ENCODE results near the gene KIAA1549. TPM values are rescaled to one million over a fixed set of nuclear protein-coding genes. Genes with fewer than 3 reads are reported as not detected.

Gene KIAA1549
- total and polyA plus RNA-seq, 2 of the 4 experiments (the other 2 are of a cell fraction), result 1.3 to 3.3 TPM

GRCh38 chr7:138857728-138858127, 123.5 kb downstream of the KIAA1549 start:
- H3K4me2 ChIP-seq (ENCODE audit: low read depth, low read length), result no peak overlapping the region
- BruUV-seq (replicated peaks), result no TSS peak
- peaks cover 6% of the 10 kb centered on the region for H3K36me3 ChIP-seq (ENCODE audit: control insufficient read depth, insufficient read depth, low read length)
- ATAC-seq (ENCODE audit: low read depth) (no peak), DNase-seq (no peak)
- H2BK15ac ChIP-seq (ENCODE audit: low read depth, low read length), result no peak overlapping the region
- no peak overlapping the region for H2AK5ac ChIP-seq (ENCODE audit: low read depth, low read length)
- H2BK5ac ChIP-seq (ENCODE audit: low read depth, low read length, poor library complexity, severe bottlenecking), result no peak overlapping the region
- H4K5ac ChIP-seq (ENCODE audit: low read depth, low read length), result no peak overlapping the region
- H3K27me3 ChIP-seq (ENCODE audit: control insufficient read depth, insufficient read depth, low read length), result no peaks in the 10 kb centered on the region
- H3K4me3 ChIP-seq (ENCODE audit: insufficient read depth, low read depth, low read length), result no peak overlapping the region
- H3K9me1 ChIP-seq (ENCODE audit: insufficient read depth, low read length), result peaks cover 5% of the 10 kb centered on the region; the same call in 1 of the 2 replicates
- no peaks in the 10 kb centered on the region for H4K20me1 ChIP-seq (ENCODE audit: insufficient read depth, low read length)
- no peak for TF ChIP-seq FOS (IDR thresholded peaks at IDR 0.05; ENCODE audit: low read depth, low read length)
- no peak for TF ChIP-seq MXI1 (IDR thresholded peaks at IDR 0.05; ENCODE audit: borderline replicate concordance, low read depth, low read length)
- TF ChIP-seq MAZ (IDR thresholded peaks at IDR 0.05; ENCODE audit: borderline replicate concordance, low read depth, low read length), result no peak
- TF ChIP-seq SMC3 (IDR thresholded peaks at IDR 0.05; ENCODE audit: low read depth, low read length), result no peak
- TF ChIP-seq RCOR1 (IDR thresholded peaks at IDR 0.05; ENCODE audit: insufficient replicate concordance, low read length), result no peak
- no peak for TF ChIP-seq MAFK (IDR thresholded peaks at IDR 0.05; ENCODE audit: low read depth, low read length)
- no peak for TF ChIP-seq ELK1 (IDR thresholded peaks at IDR 0.05; ENCODE audit: borderline replicate concordance, low read depth, low read length)
- no peak for TF ChIP-seq BHLHE40 (IDR thresholded peaks at IDR 0.05; ENCODE audit: low read depth, low read length)
- TF ChIP-seq NFE2L2 (IDR thresholded peaks at IDR 0.05; ENCODE audit: low read depth, low read length), result no peak
- no peak for TF ChIP-seq RAD21 (IDR thresholded peaks at IDR 0.05; ENCODE audit: low read length)
- no peak for TF ChIP-seq RFX5 (IDR thresholded peaks at IDR 0.05; ENCODE audit: low read depth, low read length)
- no peak for TF ChIP-seq USF2 (IDR thresholded peaks at IDR 0.05; ENCODE audit: low read depth, low read length)
- no peak for TF ChIP-seq CEBPB (IDR thresholded peaks at IDR 0.05; ENCODE audit: low read depth, low read length)
- no peak for TF ChIP-seq CTCF (conservative IDR thresholded peaks at IDR 0.05; ENCODE audit: low read depth, low read length)
- TF ChIP-seq POLR2A (IDR thresholded peaks at IDR 0.05; ENCODE audit: low read depth, low read length), result no peak
- no peak for TF ChIP-seq CHD1 (IDR thresholded peaks at IDR 0.05; ENCODE audit: low read depth, low read length)
- no peak overlapping the region for H2BK120ac ChIP-seq (ENCODE audit: low read depth, low read length)
- intact Hi-C loops (cut with micrococcal nuclease) (no loop called here), in situ Hi-C loops (cut with MboI; ENCODE audit: low sequenced_read_pairs) (no loop called here), dilution Hi-C loops (cut with HindIII; ENCODE audit: low sequenced_read_pairs, unreplicated experiment) (no loop called here)
- ChIA-PET POLR2A (ENCODE audit: unreplicated experiment) (no interaction called here), CTCF (no interaction called here)
- no peaks in the 10 kb centered on the region for H3K79me1 ChIP-seq (ENCODE audit: low read depth in 1 of 2, low read length in 2 of 2)
- H3K9me3 ChIP-seq (ENCODE audit: control insufficient read depth, insufficient read depth, low read length), result peaks cover 3% of the 10 kb centered on the region
- H3K4me1 ChIP-seq (ENCODE audit: control insufficient read depth, insufficient read depth, low read length), result no peaks in the 10 kb centered on the region
- no peak overlapping the region for H2AK9ac ChIP-seq (replicated peaks; ENCODE audit: low read depth, low read length, poor library complexity)
- no peak overlapping the region for H3K18ac ChIP-seq (ENCODE audit: low read depth, low read length)
- no peak overlapping the region for H3K14ac ChIP-seq (replicated peaks; ENCODE audit: low read depth, low read length)
- no peak overlapping the region for H2BK20ac ChIP-seq (ENCODE audit: low read depth, low read length)
- H3K27ac ChIP-seq (ENCODE audit: insufficient read depth, low read length), result no peak overlapping the region
- H3K56ac ChIP-seq (ENCODE audit: extremely low read depth, insufficient read depth, low read length), result no peak overlapping the region
- no peak overlapping the region for H4K8ac ChIP-seq (ENCODE audit: low read depth in 2 of 2, low read length in 2 of 2)
- H3K4ac ChIP-seq (ENCODE audit: low read depth, low read length), result no peak overlapping the region
- no peak overlapping the region for H2AFZ ChIP-seq (replicated peaks; ENCODE audit: low read length, poor library complexity)
- H3K23ac ChIP-seq (ENCODE audit: low read depth, low read length), result no peak overlapping the region
- H3K9ac ChIP-seq (ENCODE audit: low read depth, low read length), result no peak overlapping the region
- no peak overlapping the region for H4K91ac ChIP-seq (ENCODE audit: insufficient read depth, low read depth, low read length)
